ENCODE measurements around the gene THY1.

Gene THY1

DNA sequence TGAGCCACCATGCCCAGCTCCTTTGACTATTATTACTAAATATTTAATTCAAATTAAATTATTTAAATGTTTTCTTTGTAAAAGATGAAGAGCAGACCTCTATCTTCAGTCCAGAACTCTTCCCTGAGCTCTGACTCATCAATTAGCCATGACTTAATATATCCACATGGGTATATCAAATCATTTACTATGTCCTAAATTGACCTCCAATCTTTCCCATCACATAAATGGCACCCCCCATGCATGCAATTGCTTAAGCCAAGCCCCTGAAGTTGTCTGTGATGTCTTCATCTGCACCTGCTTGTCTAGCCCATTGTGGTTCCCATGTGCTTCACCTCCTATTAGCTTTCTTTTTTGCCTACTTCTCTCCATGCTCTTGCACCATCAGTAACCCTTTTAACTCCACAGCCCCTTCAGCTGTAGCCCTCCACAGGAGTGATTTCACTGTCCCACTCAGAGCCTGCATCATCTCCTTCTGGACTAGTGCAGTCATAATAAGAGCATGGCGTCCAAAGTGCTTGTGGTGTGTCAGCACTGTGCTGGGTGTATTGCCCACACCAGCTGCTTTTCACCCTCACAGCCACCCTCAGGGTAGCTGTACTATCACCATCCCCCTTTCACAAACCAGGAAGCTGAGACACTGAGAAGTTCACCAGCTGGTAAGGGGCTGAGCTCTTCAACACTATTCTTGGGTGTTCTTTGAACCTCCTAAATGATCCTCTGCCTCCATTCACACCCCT, 11.8 kb upstream of the THY1 start:
- TF ChIP-seq, protein P1, sequence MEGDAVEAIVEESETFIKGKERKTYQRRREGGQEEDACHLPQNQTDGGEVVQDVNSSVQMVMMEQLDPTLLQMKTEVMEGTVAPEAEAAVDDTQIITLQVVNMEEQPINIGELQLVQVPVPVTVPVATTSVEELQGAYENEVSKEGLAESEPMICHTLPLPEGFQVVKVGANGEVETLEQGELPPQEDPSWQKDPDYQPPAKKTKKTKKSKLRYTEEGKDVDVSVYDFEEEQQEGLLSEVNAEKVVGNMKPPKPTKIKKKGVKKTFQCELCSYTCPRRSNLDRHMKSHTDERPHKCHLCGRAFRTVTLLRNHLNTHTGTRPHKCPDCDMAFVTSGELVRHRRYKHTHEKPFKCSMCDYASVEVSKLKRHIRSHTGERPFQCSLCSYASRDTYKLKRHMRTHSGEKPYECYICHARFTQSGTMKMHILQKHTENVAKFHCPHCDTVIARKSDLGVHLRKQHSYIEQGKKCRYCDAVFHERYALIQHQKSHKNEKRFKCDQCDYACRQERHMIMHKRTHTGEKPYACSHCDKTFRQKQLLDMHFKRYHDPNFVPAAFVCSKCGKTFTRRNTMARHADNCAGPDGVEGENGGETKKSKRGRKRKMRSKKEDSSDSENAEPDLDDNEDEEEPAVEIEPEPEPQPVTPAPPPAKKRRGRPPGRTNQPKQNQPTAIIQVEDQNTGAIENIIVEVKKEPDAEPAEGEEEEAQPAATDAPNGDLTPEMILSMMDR (IDR thresholded peaks at IDR 0.05; ENCODE audit: insufficient read depth, low read depth, low read length, missing control alignments), result no peak
- no peak overlapping the region for H3K4me3 ChIP-seq (ENCODE audit: low read length)
- DNase-seq (ENCODE audit: low read depth), result no peak

- TF ChIP-seq, protein P1 (IDR thresholded peaks at IDR 0.05; ENCODE audit: insufficient read depth, low read depth, low read length, missing control alignments), result no peak
- DNase-seq (ENCODE audit: low read depth), result peak; percentile 68
Observed at GRCh38 chr11:119433358-119433725, 10.4 kb upstream of the THY1 start.

GRCh38 chr11:119432484-119433357, 9.7 kb upstream of the THY1 start:
- DNase-seq (ENCODE audit: low read depth), result peak; percentile 32
- TF ChIP-seq, protein P1 (IDR thresholded peaks at IDR 0.05; ENCODE audit: insufficient read depth, low read depth, low read length, missing control alignments), result no peak
- H3K4me3 ChIP-seq (ENCODE audit: low read length), result no peak overlapping the region

More at GRCh38 chr11:119433358-119433725, 10.4 kb upstream of the THY1 start:
- H3K4me3 ChIP-seq (ENCODE audit: low read length), result no peak overlapping the region

DNA sequence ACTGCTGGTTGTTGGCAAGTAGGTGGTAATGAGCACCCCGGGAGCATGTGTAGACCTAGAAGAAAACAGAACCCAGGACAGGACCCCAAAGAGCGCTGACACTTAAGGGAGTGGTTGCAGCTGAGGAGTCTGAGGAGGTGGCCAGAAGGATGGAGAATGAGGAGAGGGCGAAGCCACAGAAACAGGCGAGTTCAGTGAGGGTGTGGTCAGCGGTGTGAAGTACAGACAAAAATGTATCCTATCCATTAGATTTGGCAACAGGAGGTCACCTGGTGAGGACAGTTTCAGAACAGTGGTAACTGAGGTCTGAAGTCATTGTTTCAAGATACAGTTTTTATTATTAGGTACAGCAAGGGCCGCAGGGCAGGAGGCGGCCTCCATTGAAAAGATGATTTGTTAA, 8.6 kb upstream of the THY1 start:
- no peak for DNase-seq (ENCODE audit: low read depth)
- H3K4me3 ChIP-seq (ENCODE audit: low read length), result no peak overlapping the region

DNA sequence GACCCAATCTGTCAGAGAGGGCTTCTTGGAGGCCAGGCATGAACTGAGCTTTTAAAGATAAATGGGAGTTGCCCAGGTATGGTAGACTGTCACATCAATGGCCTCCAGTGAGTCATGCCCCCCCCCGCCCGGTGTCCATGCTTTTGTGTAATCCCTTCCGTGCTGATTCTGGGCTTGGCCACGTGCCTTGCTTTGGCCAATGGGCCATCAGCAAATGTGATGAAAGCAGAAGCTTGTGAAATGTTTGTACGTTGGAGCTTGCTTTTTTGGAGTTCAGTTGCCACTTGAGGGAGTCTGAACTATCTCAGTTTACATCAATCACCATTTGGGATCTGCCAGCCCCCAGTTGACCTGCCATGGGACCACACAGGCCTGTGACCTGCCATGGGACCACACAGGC, 4.3 kb upstream of the THY1 start:
- TF ChIP-seq, protein P1 (IDR thresholded peaks at IDR 0.05; ENCODE audit: insufficient read depth, low read depth, low read length, missing control alignments), result no peak
- DNase-seq (ENCODE audit: low read depth), result peak; percentile 84
- no peak overlapping the region for H3K4me3 ChIP-seq (ENCODE audit: low read length)

More for the DNA sequence above, 8.6 kb upstream of the THY1 start:
- TF ChIP-seq, protein P1 (IDR thresholded peaks at IDR 0.05; ENCODE audit: insufficient read depth, low read depth, low read length, missing control alignments), result no peak

- peak; percentile 77 for DNase-seq (ENCODE audit: low read depth)
- TF ChIP-seq, protein P1 (IDR thresholded peaks at IDR 0.05; ENCODE audit: insufficient read depth, low read depth, low read length, missing control alignments), result no peak
- no peak overlapping the region for H3K4me3 ChIP-seq (ENCODE audit: low read length)
Observed at GRCh38 chr11:119426142-119426541, 3.2 kb upstream of the THY1 start.

Measured in epithelial cell of esophagus (primary cell).